HPDE6-E6E7 (cell line): ENCODE results near the gene SH3YL1.

Source experiments
- DNase-seq: peaks from one replicate; pipeline ENCODE4 v3.0.0; 2011; ENCODE audit warnings: missing footprints; ENCODE audit errors: extremely low spot score

Gene SH3YL1, protein sequence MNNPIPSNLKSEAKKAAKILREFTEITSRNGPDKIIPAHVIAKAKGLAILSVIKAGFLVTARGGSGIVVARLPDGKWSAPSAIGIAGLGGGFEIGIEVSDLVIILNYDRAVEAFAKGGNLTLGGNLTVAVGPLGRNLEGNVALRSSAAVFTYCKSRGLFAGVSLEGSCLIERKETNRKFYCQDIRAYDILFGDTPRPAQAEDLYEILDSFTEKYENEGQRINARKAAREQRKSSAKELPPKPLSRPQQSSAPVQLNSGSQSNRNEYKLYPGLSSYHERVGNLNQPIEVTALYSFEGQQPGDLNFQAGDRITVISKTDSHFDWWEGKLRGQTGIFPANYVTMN

DNA sequence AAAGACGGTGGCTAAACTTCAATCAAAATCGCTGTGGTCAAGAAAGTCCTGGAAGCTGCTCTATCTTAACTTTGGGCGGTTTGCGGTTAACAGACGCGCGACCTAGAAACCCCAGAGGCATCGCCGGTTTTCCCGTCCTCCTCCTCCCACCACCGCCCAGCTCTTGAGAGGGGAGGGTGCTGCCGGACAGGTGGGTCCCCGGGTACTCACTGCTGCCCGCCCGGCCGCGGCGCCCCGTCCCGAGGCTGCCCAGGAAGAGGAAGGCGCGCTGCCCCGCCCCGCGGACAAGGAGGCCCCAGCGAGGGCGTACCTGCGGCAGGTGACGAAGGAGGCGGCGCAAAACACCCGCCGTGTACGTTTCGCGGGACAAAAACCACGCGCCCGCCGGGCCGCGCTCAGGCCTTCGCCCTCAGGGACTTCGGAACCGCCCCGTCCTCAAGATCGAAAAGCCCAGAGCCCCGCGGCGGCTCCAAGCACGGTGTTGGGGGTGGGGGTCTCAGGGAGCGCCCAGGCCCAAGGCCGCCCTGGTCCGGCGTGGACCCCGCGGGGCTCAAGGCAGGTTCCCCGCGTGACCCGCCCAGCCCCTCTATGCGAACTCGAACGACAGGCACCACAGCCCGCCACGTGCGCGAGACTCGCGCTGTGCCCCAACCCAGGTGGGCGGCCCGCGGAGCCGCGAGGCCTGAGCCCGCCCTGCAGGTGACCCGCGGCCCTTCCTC is at the start of gene SH3YL1:
Gene SH3YL1 (minus strand): TSS at position 259 of the 719 bp plus-strand sequence. CDS start 48 bp downstream, at position 211.
- DNase-seq = peak; percentile 58

DNA sequence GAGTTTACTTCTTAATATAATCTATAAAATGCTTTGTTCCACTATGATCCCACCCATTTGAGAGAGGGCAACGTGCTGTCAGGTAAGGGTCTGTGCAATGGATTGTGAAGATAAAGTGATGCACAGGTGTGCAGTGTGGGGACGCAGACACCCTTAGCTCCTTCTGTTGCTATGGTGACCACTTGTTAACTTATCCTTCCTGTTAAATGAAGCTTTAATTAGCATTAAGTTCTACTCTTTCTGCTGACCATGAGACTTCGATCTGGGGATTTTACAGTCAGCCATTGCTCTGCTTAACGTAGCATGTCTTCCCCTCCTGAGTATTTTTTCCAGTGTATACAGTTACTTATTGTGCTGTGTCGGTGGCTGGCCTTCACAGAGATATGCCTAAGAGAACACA is 47.2 kb upstream of the SH3YL1 start:
- no peak for DNase-seq

DNA sequence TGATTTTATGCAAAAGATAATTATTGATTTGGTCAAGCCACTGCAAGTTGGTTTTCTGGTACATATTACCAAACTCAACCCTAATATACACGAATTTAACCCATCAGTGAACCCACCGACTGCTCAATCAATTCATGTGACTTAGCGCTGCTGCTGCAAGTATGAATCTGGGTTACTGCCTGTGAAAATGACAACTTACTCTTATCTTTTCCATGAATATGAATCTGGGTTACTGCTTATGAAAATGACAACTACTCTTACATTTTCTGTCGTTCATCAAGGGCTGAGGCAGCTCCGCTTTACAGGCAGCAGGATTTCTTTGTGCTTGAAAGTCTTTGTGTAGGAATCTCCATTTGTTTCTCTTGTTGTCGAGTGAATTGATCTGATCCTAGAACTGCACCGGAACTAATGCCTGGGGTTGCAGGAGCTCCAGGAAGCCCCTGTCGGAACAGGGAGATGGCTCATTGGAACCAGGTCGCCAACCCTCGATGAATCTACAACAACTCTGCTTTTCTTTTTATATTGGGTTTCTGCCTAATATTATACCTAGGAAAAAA is 46.2 kb upstream of the SH3YL1 start:
- DNase-seq = no peak

DNA sequence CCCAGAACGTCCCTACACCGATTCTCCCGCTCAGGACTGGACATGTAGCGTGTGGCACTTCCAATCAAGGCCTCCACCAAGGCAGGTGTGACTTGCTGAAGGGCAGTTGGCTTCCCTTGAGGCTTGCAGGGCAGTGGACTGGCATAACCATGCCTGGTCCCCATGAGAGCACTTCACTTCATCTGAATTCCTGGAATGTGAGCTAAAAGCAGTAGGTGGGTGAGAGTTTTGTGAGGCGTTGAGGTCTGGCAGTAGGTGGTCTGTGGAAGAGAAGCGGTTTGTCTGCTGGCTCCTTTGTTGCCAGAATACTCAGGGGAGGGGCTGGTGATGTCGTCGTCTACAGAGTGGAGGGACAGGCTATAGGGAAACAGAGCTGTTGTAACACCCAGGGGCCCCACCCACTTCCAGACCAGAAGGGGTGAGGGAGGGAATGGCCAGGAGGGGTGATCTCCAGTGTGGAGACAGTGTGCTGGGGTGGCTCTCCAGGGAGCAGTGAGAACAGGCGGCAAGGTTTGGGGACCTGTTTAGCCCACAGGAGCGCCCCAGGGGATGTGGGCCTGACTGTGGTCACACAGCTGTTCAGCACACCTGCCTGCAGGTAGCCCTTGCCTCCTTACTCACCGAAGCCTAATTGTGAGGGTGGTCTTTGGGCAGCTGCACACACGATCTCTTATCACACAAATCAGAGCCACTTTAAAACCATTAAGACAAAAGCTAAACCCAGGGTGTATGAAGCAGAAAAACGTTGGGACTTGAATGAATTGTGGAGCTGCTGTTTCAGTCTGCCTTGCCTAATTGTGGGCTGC is 45.5 kb upstream of the SH3YL1 start:
- no peak for DNase-seq

DNA sequence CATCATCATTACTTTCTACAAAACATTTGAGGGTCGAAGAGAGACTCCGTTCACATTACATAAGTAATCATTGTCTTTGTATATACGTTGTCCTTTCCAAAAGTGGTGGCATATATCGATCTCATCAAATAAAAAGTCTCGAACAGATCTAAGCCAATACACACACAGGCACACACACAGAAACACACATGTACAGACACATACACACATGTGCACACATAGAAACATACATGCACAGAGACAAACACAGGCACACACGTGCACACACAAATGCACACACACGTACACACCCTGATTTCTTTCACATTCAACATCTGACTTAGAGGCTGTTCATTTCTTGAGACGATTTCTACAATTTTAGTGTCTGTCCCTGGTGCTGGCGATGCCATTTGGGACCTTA is 41.5 kb upstream of the SH3YL1 start:
- DNase-seq = no peak

DNA sequence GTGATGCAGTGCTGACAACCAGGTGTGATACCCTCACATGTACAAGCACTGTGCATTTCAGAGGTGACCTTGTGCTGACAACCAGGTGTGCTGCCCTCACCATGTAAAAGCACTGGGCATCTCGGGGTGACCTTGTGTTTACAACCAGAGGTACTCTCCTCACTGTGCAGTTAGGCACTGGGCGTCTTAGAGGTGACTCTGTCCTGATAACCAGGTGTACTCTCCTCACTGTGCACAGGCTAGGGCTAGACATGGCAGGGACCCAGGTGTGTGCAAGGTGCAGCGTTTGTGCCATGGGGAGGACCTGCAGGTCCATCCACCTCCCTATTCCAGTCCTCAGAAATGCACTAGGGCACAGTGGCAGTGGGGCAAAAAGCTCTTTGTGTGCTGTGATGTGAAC is 32.5 kb upstream of the SH3YL1 start:
- no peak for DNase-seq

DNA sequence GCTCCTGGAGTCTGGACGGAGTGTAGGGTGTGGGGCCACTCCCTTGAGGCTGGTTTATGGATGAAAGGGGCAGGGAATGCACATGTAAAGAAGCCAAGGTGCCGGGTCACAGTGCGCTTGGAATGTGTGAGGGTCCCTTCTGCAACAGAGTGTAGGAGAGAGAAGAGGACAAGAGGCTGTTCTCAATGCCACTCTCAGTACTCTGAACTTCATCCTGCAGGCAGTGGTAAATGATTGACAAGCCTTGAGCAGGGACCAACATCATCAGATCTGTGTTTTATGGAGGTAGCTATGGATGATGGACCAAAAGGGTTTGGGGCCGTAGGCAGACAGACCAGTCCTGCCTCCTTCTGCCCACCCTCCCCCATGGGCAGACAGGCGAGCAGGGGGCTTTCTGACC is 31.3 kb upstream of the SH3YL1 start:
- no peak for DNase-seq

DNA sequence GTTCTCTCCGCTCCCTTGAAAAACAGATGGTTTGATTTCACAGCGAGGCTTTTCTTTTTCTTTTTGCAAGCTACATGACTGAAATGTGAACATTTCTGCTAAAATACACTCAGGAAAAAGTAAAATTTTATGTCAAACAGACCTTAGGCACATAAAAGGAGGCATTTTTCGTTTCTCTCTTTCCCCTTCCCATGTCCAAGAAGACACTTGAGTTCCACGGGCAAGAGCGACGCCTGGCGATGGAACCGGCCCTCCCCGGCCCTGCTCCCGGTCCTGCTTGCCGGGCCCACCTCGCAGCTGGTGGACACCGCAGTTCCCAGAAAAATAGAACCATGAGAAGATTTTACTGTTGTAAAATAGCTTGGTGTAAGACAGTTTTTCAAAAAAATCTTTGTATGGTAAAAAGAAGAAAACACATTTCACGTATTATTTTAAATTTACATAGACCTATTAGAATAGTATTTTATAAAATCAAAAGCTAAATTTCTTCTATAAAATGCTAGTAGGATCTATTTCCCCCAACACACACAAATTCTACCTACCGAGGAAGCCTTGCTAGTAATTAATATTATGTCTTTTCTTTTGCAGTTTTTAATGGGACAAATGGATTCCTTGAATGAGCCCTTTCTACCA is 26.4 kb upstream of the SH3YL1 start:
- peak; percentile 50 for DNase-seq

DNA sequence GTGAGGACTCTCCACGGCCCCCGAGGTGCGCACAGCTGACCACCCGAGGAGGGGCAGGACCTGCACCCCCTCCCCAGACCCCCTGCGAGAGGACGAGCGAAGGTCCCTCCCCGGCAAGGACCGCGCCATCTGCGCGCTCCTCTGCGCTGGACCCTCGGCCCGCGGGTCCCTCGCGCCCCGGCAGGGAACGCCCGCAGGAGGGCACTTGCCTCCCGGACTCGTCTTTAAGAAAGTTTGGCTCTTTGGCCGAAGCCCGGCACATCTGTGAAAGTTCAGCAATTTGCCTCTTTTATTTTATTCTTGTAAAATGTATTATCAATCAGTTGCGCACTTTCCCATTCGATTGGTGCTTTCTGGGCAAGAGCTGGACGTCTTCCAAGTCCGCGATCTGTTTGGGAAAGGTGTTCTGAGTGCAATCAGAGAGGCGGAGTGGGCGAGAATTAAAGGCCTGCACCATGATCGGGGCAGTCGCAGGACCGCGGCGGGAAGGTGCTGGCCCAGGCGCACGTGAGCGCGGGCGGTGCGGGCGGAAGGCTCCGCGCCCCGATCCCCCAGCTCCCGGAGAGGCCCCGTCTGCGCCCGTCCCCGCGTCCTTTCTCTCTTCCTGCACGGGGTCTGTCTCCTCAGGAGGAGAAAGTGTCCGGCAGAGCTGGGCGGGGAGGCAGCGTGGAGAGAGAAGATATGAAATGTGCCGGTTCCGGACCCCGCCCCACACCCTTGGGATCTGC is 25.7 kb upstream of the SH3YL1 start:
- no peak for DNase-seq

DNA sequence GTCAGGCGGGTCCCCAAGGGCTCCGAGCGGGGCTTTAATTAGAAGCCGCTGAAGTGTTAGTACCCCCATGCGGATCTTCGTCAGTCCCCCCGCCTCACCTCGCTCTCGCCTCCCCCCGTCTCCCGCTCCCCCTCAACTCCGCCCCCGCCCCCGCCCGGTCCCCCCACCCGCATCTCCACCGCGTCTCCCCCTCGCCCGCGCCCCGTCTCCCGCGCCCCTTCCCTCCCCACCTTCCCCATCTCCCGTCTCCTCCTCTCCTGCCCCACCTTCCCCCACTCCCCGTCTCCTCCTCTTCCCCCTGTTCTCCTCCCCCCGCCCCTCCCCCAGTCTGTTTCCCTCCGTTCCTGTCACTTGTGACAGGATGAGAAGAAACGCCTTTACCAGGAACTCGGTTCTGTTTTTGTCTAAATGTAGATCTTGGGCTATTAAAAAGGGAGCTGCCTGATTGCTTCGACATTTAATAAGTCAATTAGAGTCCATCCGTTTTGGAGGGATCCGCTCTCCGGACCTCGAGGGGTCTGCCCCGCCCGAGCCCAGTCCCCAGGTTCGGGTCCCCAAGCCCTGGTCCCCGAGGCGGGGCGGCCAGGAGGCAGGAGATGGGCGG is 25.0 kb upstream of the SH3YL1 start:
- DNase-seq = no peak

DNA sequence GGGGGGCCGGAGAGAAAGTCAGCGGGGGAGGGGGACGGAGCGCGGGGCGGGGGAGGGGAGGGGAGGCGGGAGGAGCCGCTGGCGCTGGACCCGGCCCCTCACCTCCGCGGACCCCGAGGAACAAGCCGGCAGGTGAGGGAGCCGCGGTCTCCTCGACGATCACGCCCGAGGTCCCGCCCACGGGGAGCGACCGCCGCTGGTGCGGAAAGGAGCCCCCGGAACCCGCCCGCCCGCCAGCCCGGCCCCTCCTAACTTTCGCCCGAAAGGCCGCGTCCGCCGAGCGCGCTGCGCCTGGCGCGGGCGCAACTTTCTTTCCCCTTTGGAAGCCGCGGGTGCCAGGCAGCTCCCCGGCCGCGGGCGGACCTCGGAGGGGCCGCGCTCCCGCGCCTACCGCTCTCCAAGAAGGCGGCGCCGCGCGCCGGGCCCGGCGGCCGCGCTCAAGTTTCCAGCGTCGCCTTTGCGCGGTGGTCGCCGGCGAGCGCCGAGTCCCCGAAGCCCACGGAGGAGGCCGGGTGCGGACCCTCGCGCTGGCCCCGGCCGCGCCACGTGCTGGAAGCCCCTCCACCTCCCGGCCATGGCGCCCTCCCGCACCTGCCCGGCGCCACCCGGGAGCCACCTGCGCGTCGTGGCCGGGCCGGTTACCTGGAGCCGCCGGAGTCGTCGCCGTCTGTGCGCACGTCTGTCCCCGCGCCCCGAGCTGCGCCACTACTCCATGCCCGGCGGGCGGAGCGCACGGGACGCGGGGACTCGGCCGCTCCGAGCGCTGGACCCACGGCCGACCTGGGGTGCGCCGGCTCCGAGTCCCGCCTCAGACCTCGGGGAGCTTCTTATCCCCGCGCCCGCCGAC is 24.3 kb upstream of the SH3YL1 start, which contains the start of gene ALKAL2:
Gene ALKAL2 (minus strand): TSS at position 181 of the 847 bp plus-strand sequence. CDS start 256 bp downstream, outside the sequence.
- no peak for DNase-seq

DNA sequence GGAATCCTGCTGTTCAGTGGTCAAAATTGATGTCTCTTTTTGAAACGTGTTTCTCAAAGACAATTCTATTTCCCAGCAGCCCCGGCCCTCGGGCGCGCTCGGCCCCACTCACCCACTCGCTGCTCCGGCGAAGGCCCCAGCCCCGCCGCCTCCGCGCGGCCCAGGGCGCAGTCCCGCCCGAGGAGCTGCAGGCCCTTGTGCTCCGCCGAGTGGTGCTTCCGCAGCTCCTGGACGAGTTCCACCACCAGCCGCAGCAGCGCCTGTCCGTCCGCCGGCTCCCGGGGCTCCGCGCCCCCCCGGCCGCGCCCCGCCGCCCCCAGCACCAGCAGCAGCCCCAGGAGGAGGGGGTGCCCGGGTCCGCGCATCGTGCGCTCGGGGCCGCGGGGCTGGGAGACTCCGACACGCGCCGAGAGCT is 23.6 kb upstream of the SH3YL1 start:
- DNase-seq = no peak

DNA sequence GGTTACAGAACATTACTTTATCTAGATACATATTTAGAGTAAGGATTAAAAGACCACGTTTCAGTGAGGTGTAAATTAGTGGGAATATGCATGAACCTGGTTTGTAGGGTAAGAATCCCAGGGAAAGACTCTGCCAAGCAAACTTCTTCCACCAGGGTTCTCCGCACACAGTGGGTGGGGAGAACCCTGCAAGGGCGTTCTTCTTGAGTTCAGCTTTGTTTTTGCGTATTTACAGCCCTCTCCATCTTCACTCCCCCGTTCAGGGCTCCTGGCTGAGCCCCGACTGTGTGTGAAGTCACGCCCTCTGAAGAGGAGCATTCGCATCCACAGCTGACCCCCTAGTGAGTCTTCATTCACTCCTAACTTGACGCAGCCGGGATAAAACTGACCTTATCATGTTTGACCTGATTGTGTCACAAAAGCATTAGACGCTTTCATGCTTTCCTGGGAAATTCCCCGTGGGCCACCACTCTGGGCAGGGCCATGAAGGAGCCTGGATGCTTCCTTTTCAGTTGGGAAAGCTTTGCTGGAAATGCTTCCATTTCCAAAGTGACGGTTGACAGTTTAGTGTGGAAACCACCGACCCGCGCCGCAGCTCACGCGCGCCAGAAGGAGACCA is 23.1 kb upstream of the SH3YL1 start:
- no peak for DNase-seq

DNA sequence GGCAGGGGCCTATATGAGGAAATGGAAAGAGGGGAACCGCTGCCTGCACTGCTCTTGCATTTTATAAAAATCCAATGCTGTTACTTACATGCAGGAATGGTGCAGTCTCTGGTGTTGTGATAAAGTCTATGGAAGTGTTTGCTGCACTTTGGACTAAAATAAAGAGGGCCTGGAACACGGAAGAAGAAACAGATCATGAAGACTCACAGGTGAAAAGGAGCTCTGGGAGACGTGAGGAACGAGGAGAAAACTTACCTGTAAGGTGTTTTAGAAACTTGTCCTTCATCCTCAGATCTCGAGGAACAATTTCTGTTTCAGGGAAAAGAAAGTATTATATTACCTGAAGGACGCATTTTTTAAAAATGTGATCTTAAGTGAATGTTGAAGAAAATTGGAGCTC is 22.2 kb upstream of the SH3YL1 start:
- DNase-seq = no peak

DNA sequence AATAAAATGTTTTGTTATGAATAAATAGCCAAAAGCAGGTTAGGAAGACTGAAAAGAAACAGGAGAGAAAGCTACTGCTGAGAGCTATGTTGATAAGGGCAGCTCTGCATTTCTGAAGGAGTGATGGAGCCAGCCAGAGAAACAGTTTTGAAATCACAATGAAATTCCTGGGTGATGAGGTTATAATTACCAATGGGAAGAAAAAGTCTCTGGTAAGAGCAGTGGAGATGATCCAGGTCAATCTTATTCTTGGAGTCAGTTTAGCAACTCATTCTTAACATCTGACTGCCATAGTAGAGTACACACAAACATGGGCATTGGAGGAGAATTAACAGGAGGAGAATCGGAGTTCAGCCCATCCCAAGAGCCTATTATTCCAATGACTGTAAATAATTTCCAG is 21.7 kb upstream of the SH3YL1 start:
- no peak for DNase-seq

DNA sequence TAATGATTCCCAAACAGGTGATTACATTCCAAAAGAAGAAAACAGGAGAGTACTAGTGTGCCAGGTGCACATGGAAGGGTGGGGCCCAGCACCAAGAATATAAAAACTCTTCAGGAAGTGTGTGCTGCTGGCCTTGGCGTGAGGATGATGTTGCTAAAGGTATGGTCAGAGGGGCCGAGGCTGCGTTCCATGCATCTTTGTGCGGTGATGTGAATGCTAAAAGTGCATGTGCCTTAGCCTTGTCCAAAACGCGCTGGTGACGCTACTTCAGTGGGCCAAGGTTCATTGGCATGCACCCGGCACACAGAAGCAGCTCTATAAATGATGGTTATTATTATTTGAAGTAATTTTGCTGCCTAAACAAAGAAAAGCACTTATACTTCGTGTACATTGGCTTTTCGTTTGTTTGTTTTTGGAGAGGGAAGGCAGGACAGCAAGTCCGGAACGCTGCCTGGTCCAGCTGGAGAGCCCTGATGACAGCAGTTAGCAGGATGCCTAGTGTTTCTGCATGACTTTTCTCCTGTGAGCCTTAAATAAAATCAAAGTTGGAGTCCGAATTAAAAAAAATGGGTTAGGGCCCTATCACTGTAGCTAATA is 21.2 kb upstream of the SH3YL1 start:
- DNase-seq = no peak

DNA sequence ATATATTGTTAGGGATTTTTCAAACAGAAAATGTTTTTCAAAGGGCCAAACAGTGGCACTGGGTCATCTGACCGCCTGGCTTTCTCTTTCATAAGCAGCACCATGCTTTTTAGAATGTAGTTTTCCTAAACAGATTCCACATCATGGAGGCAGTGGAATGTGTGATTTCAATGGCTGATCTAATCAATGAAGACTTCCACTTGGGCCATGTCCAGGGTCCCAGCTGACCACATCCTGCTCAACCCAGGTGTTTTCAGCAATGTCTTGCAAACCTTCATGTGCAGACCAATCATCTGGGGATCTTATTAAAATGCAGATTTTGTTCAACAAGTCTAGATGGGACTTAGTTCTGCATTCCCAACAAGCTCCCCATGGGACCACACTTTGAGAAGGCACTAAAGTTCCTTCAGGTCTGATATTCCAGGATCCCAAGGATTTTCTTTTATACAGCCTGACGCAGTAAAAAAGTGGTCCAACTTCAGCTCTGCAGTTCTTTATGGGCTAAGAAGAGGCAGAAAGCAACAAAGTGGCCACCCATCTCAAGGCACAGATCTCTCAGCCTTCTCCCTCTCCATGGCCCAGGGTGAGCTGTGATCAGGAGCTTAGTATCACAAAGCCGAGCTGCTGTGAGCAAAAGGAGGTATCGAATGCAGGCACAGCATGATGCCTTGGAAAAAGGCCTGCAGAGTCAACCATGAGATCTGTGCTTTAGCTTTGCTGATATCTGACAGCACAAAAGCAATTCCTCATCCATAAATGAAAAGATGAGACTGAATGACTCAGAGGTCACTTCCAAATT is 20.4 kb upstream of the SH3YL1 start:
- no peak for DNase-seq
